ENCODE results near the gene SRPRB.

SRPRB gene

DNA sequence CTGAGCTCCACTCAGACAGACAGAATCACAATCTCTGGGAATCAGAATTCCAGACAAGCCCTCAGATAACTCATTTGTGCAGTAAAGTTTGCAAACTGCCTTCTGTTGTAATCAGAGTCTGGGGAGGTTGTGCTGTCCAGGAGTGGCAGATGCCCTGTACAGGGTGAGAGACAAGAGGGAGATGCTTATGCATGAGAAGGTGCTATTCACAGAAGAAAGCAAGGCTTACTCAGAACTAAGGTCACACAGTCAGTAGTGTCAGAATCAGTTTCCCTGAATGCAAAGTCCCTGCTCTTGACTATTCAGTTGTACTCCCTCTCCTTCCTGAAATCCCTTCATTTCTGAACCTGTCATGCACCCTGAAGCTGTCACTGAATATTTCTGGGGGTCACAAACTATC lies 43.7 kb downstream of the SRPRB start:
- DNase-seq, result no peak

- DNase-seq, result no peak
Observed at GRCh38 chr3:133850034-133850433, 44.4 kb downstream of the SRPRB start.

GRCh38 chr3:133851266-133851906 lies 45.8 kb downstream of the SRPRB start:
- DNase-seq, result no peak

DNA sequence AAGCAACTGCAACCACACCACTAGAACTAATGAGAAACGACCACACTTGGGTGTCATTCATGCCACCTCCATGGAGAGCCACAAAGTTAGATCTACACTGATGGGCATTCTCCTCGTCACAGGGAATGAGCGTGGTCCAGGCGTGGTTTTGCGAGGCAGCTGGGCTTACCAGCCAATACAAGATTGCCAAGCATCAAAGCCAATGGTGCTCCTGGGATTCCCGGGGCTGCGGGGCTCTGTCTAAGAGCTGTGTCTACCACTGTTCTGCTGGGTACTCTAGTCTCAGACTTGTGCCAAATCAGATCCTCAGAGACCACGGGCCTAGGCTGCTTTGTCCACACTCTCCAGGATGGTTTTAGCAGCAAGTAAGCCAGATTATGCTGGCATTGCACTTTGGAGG lies 46.3 kb downstream of the SRPRB start:
- no peak for DNase-seq

- DNase-seq, result no peak
Observed at GRCh38 chr3:133853063-133853924, 47.7 kb downstream of the SRPRB start.

- no peak for DNase-seq
Observed at GRCh38 chr3:133853925-133854227, 48.3 kb downstream of the SRPRB start.

GRCh38 chr3:133854264-133855001 lies 48.8 kb downstream of the SRPRB start:
- no peak for DNase-seq

DNA sequence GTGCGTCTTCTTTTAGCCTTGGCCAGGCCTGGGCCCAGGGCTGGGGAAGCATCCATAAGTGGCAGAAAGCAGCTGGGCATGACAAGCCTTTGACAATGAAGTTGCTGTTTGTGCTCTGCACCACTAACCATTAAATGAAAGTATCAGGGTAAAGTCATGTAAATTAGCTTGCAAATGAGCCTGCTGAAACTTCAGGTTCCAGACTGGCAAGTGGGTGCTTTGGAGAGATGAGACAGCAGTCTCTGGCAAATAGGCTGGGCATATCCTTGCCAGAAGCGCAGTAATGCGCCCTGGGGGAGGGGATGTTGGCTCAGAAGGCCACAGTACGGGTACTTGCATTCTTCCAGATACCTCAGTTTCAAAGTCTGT lies 49.4 kb downstream of the SRPRB start:
- no peak for DNase-seq

- DNase-seq, result no peak
Observed at GRCh38 chr3:133855772-133856171, 50.2 kb downstream of the SRPRB start.

DNA sequence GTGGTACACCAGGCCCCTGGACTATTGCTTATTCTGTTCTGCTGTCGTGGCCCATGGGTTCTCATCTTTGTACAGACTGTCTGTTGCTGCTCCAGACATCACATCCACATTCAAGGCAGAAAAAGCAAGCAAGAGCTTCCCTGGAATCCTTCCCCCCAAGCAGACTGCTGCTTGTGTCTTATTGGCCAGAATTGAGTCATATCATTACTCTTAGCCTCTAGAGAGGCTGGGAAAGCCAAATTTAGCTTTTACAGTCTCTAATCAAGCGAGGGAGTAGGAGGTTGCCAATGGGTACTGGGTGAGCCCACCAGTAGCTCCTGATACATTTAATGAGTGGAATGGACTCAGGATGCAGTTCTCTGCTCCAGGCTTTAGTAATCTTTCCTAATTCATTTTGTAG lies 50.7 kb downstream of the SRPRB start:
- no peak for DNase-seq

- no peak for DNase-seq
Observed at GRCh38 chr3:133857767-133858166, 52.2 kb downstream of the SRPRB start.

- DNase-seq, result no peak
Observed at GRCh38 chr3:133859381-133860234, 54.0 kb downstream of the SRPRB start.

- no peak for DNase-seq
Observed at GRCh38 chr3:133860519-133860918, 54.9 kb downstream of the SRPRB start.

DNA sequence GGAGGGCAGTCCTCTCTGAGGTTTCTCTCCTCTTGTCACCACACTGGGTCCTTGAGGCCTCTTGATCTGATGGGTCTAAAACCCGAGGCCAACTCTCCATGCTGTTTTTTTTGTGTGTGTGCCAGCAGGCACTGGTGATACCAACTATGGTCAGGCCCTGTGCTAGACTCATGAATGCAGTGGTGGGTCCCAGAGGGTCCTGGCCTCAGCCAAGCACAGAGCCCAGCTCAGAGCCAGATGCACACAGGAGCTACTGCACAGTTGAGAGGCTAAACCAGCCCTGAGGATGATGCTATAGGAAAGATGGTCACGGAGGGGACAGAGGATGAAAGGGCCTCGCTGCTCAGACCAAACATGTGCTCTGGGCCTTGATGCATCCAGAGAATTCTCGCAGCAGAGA lies 56.5 kb downstream of the SRPRB start:
- no peak for DNase-seq

DNA sequence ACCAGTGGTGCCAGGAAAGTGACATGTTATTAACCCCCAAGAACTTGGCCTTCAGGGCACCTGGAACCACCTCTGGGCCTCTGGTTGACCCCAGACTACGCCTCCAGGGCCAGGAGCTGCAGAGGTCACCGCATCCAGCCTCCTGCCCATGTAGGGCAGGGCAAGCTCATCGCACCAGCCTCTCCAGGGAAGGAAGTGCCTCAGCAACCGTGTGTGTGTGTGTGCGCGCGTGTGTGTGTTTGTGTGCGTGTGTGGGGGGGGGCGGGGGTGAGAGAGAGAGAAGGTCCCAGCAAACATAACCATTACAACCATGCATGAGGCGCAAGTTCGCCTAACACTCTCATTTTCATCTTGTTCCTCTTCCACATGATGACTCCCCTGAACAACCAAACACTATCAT lies 58.3 kb downstream of the SRPRB start:
- no peak for DNase-seq

- DNase-seq, result no peak
Observed at GRCh38 chr3:133864616-133865015, 59.0 kb downstream of the SRPRB start.

DNA sequence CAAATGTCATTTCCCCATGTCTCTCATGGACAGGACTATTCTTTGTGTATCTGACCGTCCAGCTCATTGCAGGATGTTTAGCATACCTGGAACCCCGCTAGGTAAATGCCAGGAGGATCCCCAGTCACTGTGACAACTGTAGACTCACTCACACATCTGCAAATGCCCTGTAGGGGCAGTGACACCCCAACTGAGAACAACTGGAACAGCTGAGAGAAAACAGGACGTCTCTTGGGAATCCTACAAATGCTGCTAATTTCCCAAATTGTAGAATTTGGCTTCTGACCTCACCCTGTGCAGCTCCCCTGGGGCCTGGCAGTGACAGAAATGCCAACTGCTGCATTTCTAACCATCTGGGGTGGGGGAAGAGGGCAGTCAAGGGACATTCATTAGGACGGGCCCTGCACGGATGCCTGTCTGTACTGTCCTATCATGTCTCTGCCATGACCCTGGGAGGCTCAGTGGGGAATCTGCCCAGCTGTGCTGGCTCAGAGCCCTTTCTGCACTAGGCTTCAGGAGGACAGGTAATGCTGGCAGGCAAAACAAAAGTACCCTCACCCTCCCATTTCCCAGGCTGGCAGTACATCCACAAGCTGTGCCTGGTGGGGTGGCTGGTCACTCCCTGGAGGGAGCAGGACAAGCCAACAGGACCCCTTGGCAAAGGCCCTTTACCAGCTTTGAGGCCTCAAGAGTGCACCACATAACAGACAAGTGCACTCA lies 59.7 kb downstream of the SRPRB start:
- no peak for DNase-seq

GRCh38 chr3:133866141-133866540 lies 60.5 kb downstream of the SRPRB start:
- DNase-seq, result no peak

GRCh38 chr3:133868186-133868585 lies 62.6 kb downstream of the SRPRB start:
- DNase-seq, result no peak

GRCh38 chr3:133868758-133869475 lies 63.3 kb downstream of the SRPRB start:
- no peak for DNase-seq

DNA sequence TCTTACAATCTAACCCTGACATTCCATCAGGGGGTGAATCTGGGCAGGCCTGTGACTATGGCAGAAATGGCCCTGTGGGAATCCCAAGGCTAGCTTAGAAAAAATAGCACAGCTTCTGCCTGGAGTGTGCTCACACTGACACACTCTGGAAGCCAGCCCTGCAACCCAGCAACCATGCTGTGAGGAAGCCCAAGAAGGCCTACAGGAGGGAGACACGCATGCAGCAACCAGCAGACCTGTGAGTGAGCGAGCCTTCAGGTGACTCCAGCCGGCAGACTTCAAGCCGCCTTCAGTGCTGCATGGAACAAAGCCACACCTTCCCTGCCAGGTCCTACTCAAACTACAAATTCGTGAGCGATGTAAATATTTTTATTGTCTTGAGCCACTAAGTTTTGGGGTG lies 64.0 kb downstream of the SRPRB start:
- DNase-seq, result no peak

DNA sequence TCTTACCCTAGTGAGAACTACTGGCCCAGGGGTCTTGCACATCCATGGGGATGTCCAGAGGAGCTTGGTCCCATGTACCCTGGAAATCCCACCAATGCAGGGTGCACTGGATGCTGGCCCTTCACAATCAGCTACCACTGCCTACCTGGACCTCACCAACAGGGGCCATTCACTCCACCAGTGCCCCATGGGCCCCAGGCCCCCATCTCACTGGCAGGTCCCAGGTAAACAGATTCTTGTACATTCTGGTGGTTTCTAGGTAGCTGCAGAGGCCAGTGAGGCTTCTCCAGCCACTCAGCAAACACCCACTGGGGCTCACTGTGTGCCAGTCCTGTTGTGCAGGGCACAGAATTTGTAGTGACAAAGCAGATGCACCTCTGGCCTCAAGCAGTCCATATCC lies 65.2 kb downstream of the SRPRB start:
- DNase-seq, result no peak

Data from activated gamma-delta T cell treated with Interleukin-2 at 50 U/mL for 16 hours (primary cell).